Measurements from ENCODE around the gene RNF212B. TPM values are rescaled to one million over a fixed set of nuclear protein-coding genes. Genes with fewer than 3 reads are reported as not detected.

The RNF212B gene
- polyA plus RNA-seq, 1 donor from 2014 or later, result not detected

DNA sequence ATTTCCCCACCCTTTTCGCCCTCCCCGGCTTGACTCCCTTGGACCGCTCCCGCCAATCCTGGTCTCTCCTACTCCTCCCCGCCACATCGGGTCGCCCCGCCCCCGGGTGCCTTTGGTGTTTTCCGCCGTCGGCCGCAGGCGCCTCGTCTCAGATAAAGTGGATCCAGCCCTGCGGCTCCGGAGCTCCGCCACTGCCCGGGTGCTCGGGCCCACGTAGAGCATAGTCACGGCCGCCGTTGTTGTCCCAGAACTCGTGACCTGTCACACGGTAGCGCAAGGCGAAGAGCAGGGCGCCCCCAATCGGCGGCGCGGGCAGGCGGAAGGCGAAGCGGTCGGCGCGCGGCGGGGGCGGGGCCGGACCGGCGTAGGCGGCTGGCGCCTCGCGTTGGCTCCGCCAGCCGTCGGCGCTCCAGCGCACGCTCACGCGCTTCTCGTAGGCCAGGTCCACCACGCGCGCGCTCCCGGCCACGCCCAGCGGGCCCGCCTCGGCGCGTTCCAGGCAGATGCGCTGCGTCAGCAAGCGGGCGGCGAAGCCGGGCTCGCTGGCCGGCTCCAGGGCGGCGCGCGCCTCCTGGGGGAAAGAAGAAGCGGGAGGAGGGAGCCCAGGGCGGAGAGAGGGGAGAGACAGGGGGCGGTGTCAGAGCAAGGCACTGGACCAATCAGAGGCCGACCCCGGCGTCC, 63.7 kb downstream of the RNF212B start:
- Histone ChIP-seq H3K9ac (ENCODE audit: low read length) (peak overlapping the region; percentile 96), H3K27me3 (ENCODE audit: insufficient read depth, low read depth, low read length) (no peaks in the 10 kb centered on the region), H3K9me3 (ENCODE audit: low read length) (no peaks in the 10 kb centered on the region), H3K4me2 (ENCODE audit: low read length) (peak overlapping the region; percentile 64), H3K79me2 (replicated peaks; ENCODE audit: insufficient read depth, low read length) (peaks cover 13% of the 10 kb centered on the region), H4K20me1 (ENCODE audit: insufficient read depth) (no peaks in the 10 kb centered on the region), H3K36me3 (ENCODE audit: insufficient read depth, low read length) (no peaks in the 10 kb centered on the region), H3K9me2 (ENCODE audit: insufficient read depth, low read length) (no peaks in the 10 kb centered on the region), H2AFZ (ENCODE audit: low read depth, low read length) (peak overlapping the region; percentile 73), H3F3A (ENCODE audit: insufficient read depth, low read length, poor library complexity, severe bottlenecking) (peaks cover 13% of the 10 kb centered on the region), H3K27ac (ENCODE audit: low read length) (peak overlapping the region; percentile 99), H3K4me3 (ENCODE audit: low read length) (peak overlapping the region; percentile 98)
- TF ChIP-seq, protein P1, sequence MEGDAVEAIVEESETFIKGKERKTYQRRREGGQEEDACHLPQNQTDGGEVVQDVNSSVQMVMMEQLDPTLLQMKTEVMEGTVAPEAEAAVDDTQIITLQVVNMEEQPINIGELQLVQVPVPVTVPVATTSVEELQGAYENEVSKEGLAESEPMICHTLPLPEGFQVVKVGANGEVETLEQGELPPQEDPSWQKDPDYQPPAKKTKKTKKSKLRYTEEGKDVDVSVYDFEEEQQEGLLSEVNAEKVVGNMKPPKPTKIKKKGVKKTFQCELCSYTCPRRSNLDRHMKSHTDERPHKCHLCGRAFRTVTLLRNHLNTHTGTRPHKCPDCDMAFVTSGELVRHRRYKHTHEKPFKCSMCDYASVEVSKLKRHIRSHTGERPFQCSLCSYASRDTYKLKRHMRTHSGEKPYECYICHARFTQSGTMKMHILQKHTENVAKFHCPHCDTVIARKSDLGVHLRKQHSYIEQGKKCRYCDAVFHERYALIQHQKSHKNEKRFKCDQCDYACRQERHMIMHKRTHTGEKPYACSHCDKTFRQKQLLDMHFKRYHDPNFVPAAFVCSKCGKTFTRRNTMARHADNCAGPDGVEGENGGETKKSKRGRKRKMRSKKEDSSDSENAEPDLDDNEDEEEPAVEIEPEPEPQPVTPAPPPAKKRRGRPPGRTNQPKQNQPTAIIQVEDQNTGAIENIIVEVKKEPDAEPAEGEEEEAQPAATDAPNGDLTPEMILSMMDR (IDR thresholded peaks at IDR 0.05; ENCODE audit: poor library complexity, severe bottlenecking), result peak; percentile 100
- TF ChIP-seq POLR2AphosphoS5 (IDR thresholded peaks at IDR 0.05) (peak; percentile 92), EZH2 (IDR thresholded peaks at IDR 0.05; ENCODE audit: borderline replicate concordance, insufficient read depth, low read length, poor library complexity, severe bottlenecking) (no peak), RAD21 (conservative IDR thresholded peaks at IDR 0.05) (peak; percentile 59), TAF1 (IDR thresholded peaks at IDR 0.05; ENCODE audit: low read depth) (peak; percentile 59), MXI1 (conservative IDR thresholded peaks at IDR 0.05; ENCODE audit: poor library complexity, severe bottlenecking) (peak; percentile 70), EP300 (conservative IDR thresholded peaks at IDR 0.05; ENCODE audit: poor library complexity, severe bottlenecking) (peak; percentile 84), SMC3 (conservative IDR thresholded peaks at IDR 0.05; ENCODE audit: poor library complexity) (peak; percentile 70)
- TF ChIP-seq, protein P2, sequence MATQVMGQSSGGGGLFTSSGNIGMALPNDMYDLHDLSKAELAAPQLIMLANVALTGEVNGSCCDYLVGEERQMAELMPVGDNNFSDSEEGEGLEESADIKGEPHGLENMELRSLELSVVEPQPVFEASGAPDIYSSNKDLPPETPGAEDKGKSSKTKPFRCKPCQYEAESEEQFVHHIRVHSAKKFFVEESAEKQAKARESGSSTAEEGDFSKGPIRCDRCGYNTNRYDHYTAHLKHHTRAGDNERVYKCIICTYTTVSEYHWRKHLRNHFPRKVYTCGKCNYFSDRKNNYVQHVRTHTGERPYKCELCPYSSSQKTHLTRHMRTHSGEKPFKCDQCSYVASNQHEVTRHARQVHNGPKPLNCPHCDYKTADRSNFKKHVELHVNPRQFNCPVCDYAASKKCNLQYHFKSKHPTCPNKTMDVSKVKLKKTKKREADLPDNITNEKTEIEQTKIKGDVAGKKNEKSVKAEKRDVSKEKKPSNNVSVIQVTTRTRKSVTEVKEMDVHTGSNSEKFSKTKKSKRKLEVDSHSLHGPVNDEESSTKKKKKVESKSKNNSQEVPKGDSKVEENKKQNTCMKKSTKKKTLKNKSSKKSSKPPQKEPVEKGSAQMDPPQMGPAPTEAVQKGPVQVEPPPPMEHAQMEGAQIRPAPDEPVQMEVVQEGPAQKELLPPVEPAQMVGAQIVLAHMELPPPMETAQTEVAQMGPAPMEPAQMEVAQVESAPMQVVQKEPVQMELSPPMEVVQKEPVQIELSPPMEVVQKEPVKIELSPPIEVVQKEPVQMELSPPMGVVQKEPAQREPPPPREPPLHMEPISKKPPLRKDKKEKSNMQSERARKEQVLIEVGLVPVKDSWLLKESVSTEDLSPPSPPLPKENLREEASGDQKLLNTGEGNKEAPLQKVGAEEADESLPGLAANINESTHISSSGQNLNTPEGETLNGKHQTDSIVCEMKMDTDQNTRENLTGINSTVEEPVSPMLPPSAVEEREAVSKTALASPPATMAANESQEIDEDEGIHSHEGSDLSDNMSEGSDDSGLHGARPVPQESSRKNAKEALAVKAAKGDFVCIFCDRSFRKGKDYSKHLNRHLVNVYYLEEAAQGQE (IDR thresholded peaks at IDR 0.05; ENCODE audit: borderline replicate concordance), result peak; percentile 52

- Histone ChIP-seq H3K79me2 (replicated peaks; ENCODE audit: insufficient read depth, low read length) (peaks cover 18% of the 10 kb centered on the region), H2AFZ (ENCODE audit: low read depth, low read length) (peak overlapping the region; percentile 73), H3K4me3 (ENCODE audit: low read length) (peak overlapping the region; percentile 98), H3K27ac (ENCODE audit: low read length) (peak overlapping the region; percentile 95), H3K4me2 (ENCODE audit: low read length) (peak overlapping the region; percentile 64), H3K36me3 (ENCODE audit: insufficient read depth, low read length) (no peaks in the 10 kb centered on the region), H3K9ac (ENCODE audit: low read length) (peak overlapping the region; percentile 96), H3K9me3 (ENCODE audit: low read length) (no peaks in the 10 kb centered on the region), H3K9me2 (ENCODE audit: insufficient read depth, low read length) (no peaks in the 10 kb centered on the region), H4K20me1 (ENCODE audit: insufficient read depth) (no peaks in the 10 kb centered on the region), H3F3A (ENCODE audit: insufficient read depth, low read length, poor library complexity, severe bottlenecking) (peaks cover 13% of the 10 kb centered on the region), H3K27me3 (ENCODE audit: insufficient read depth, low read depth, low read length) (no peaks in the 10 kb centered on the region)
- TF ChIP-seq, protein P2 (IDR thresholded peaks at IDR 0.05; ENCODE audit: borderline replicate concordance), result no peak
- TF ChIP-seq MXI1 (conservative IDR thresholded peaks at IDR 0.05; ENCODE audit: poor library complexity, severe bottlenecking), result peak; percentile 85
- TF ChIP-seq POLR2AphosphoS5 (IDR thresholded peaks at IDR 0.05), result peak; percentile 93
Measured at GRCh38 chr14:23301969-23302289, 64.2 kb downstream of the RNF212B start.
